SK-N-SH (cell line): ENCODE results near the gene CA10.

Source experiments
- FOSL2 ChIP-seq: IDR thresholded peaks from 2 replicates; pipeline ENCODE4 v1.4.0; 2012; ENCODE audit warnings: low read depth, mild to moderate bottlenecking, moderate library complexity, borderline replicate concordance
- NRF1 ChIP-seq: IDR thresholded peaks from 2 replicates; pipeline ENCODE4 v1.6.1; 2012; ENCODE audit warnings: low read depth, mild to moderate bottlenecking, low read length
- REST ChIP-seq: IDR thresholded peaks from 2 replicates; pipeline ENCODE4 v1.6.1; 2012; ENCODE audit warnings: mild to moderate bottlenecking, low read depth, low read length, moderate library complexity
- RXRA ChIP-seq: IDR thresholded peaks from 2 replicates; pipeline ENCODE4 v1.4.0; 2012; ENCODE audit warnings: low read depth, mild to moderate bottlenecking, borderline replicate concordance
- TF ChIP-seq, protein P1 (sequence below): fragments of 150-350 bp; IDR thresholded peaks from 2 replicates; pipeline ENCODE4 v1.6.1; 2017; ENCODE audit warnings: antibody characterized with exemption, low read length, low read depth, borderline replicate concordance
- TF ChIP-seq, protein P2 (sequence below): fragments of 200-600 bp; sonication (generic); IDR thresholded peaks from 2 replicates; pipeline ENCODE4 v1.6.1; 2017; ENCODE audit warnings: antibody characterized with exemption, mild to moderate bottlenecking, moderate library complexity

DNA sequence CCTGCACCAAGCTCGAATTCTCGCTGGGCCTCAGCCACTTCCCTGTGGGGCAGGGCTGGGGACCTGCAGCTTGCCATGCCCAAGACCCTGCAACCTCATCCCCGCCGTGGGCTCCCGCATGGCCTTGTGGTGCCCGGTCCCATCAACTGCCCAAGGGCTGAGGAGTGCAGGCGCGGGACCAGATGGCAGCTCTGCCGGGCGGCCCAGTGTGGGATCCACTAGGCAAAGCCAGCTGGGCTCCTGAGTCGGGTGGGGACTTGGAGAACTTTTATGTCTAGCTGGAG lies 489.6 kb downstream of the CA10 start:
- TF ChIP-seq, protein P1, sequence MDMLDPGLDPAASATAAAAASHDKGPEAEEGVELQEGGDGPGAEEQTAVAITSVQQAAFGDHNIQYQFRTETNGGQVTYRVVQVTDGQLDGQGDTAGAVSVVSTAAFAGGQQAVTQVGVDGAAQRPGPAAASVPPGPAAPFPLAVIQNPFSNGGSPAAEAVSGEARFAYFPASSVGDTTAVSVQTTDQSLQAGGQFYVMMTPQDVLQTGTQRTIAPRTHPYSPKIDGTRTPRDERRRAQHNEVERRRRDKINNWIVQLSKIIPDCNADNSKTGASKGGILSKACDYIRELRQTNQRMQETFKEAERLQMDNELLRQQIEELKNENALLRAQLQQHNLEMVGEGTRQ: no peak
- TF ChIP-seq, protein P2, sequence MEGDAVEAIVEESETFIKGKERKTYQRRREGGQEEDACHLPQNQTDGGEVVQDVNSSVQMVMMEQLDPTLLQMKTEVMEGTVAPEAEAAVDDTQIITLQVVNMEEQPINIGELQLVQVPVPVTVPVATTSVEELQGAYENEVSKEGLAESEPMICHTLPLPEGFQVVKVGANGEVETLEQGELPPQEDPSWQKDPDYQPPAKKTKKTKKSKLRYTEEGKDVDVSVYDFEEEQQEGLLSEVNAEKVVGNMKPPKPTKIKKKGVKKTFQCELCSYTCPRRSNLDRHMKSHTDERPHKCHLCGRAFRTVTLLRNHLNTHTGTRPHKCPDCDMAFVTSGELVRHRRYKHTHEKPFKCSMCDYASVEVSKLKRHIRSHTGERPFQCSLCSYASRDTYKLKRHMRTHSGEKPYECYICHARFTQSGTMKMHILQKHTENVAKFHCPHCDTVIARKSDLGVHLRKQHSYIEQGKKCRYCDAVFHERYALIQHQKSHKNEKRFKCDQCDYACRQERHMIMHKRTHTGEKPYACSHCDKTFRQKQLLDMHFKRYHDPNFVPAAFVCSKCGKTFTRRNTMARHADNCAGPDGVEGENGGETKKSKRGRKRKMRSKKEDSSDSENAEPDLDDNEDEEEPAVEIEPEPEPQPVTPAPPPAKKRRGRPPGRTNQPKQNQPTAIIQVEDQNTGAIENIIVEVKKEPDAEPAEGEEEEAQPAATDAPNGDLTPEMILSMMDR: no peak
- TF ChIP-seq RXRA (no peak), REST (no peak), NRF1 (no peak), FOSL2 (no peak)
